HUDEP-2 (cell line): ENCODE measurements around the gene RPUSD3.
A peak's percentile ranks its signal among the peaks of the same experiment; 100 is the strongest.

Experiments used
- DNase-seq, 76 experiments: peaks; one replicate each; lab custom pipeline; 2025; ENCODE audit not compliant: unreplicated experiment in 76 of 76; lab: John Stamatoyannopoulos, UW

Gene RPUSD3

GRCh38 chr3:9808345-9809037 lies 35.3 kb downstream of the RPUSD3 start:
- DNase-seq, result peak in 60 of 76 experiments; percentile 7 to 67 (median 35)

GRCh38 chr3:9807981-9808344 lies 35.8 kb downstream of the RPUSD3 start:
- DNase-seq, result no peak

- DNase-seq, result no peak
Observed at GRCh38 chr3:9806688-9807589, 36.9 kb downstream of the RPUSD3 start.

GRCh38 chr3:9806137-9806536 lies 37.7 kb downstream of the RPUSD3 start:
- DNase-seq, result no peak

GRCh38 chr3:9804996-9805395 lies 38.8 kb downstream of the RPUSD3 start:
- no peak for DNase-seq

- DNase-seq, result no peak
Observed at GRCh38 chr3:9803494-9803893, 40.3 kb downstream of the RPUSD3 start.

- no peak for DNase-seq
Observed at GRCh38 chr3:9800529-9800928, 43.3 kb downstream of the RPUSD3 start.

- DNase-seq, result no peak
Observed at GRCh38 chr3:9797196-9797945, 46.4 kb downstream of the RPUSD3 start.

GRCh38 chr3:9795207-9795606 lies 48.6 kb downstream of the RPUSD3 start:
- DNase-seq, result no peak

- DNase-seq, result no peak
Observed at GRCh38 chr3:9794400-9794799, 49.4 kb downstream of the RPUSD3 start.

GRCh38 chr3:9793161-9793781 lies 50.5 kb downstream of the RPUSD3 start:
- DNase-seq, result peak in 22 of 76 experiments; percentile 8 to 43 (median 22)

- DNase-seq, result peak; percentile 16 to 96 (median 89)
Observed at GRCh38 chr3:9792405-9793160, 51.2 kb downstream of the RPUSD3 start, which contains the start of the genes ARPC4 and TADA3. Gene ARPC4, plus strand, starts transcription at chr3:9793082. Its CDS starts 40 bp downstream, at chr3:9793122. Gene TADA3, minus strand, starts transcription at chr3:9792473. Its CDS starts 1,007 bp downstream, at chr3:9791466.

GRCh38 chr3:9791790-9792404 lies 51.9 kb downstream of the RPUSD3 start:
- DNase-seq, result no peak

- DNase-seq, result no peak
Observed at GRCh38 chr3:9791127-9791526, 52.7 kb downstream of the RPUSD3 start.
